Stimulated activated CD4-positive, alpha-beta T cell treated with anti-CD3 and anti-CD28 coated beads, Interleukin-1b, Interleukin-23, amount 100 ng/mL, for 4 hours (primary cell): Measurements from ENCODE around the gene ENPP3.
A peak's percentile ranks its signal among the peaks of the same experiment; 100 is the strongest.

ENCODE experiments used
- DNase-seq, 2 donors: peaks; one replicate each; pipeline ENCODE4 v3.0.0-alpha.2; 2020; ENCODE audit warnings: low read depth in 2 of 2

Gene ENPP3

GRCh38 chr6:131636880-131637792 lies at the start of gene ENPP3:
ENPP3 (plus strand) TSS chr6:131637302; CDS start chr6:131637385, 83 bp downstream.
- DNase-seq = no peak

- DNase-seq = no peak
These were observed 49.2 kb upstream of the ENPP3 start for GRCh38 chr6:131587909-131588308.

- DNase-seq = no peak
These were observed 48.5 kb upstream of the ENPP3 start for GRCh38 chr6:131588643-131589042.

GRCh38 chr6:131592935-131593334 lies 44.2 kb upstream of the ENPP3 start:
- DNase-seq = no peak

- DNase-seq = no peak
These were observed 43.0 kb upstream of the ENPP3 start for GRCh38 chr6:131594074-131594473.

GRCh38 chr6:131597446-131597845 lies 39.7 kb upstream of the ENPP3 start:
- no peak for DNase-seq

- DNase-seq = no peak
These were observed 36.4 kb upstream of the ENPP3 start for GRCh38 chr6:131600716-131601115.

GRCh38 chr6:131602781-131603312 lies 34.3 kb upstream of the ENPP3 start:
- DNase-seq = no peak

- DNase-seq = no peak
These were observed 23.7 kb upstream of the ENPP3 start for GRCh38 chr6:131613296-131613925.

GRCh38 chr6:131615275-131615674 lies 21.8 kb upstream of the ENPP3 start:
- no peak for DNase-seq

GRCh38 chr6:131627724-131628682 lies 9.1 kb upstream of the ENPP3 start, which contains the start of gene MED23:
MED23 (minus strand) TSS chr6:131628242; CDS start chr6:131628049, 193 bp downstream.
- DNase-seq = peak; percentile 95 to 96

GRCh38 chr6:131628726-131629125 lies 8.4 kb upstream of the ENPP3 start:
- DNase-seq = no peak

- DNase-seq = no peak
These were observed 7.5 kb upstream of the ENPP3 start for GRCh38 chr6:131629651-131630050.

- no peak for DNase-seq
These were observed 5.3 kb upstream of the ENPP3 start for GRCh38 chr6:131631625-131632289.

GRCh38 chr6:131635384-131636340 lies 1.4 kb upstream of the ENPP3 start:
- no peak for DNase-seq

- no peak for DNase-seq
These were observed 911 bp downstream of the ENPP3 start for GRCh38 chr6:131638013-131638412.

GRCh38 chr6:131640100-131640499 lies 3.0 kb downstream of the ENPP3 start:
- DNase-seq = no peak

GRCh38 chr6:131640576-131640975 lies 3.5 kb downstream of the ENPP3 start:
- no peak for DNase-seq

- no peak for DNase-seq
These were observed 4.5 kb downstream of the ENPP3 start for GRCh38 chr6:131641554-131641953.

GRCh38 chr6:131642565-131642964 lies 5.5 kb downstream of the ENPP3 start:
- DNase-seq = no peak
